Measurements from ENCODE around the gene LCN12.

LCN12 gene

DNA sequence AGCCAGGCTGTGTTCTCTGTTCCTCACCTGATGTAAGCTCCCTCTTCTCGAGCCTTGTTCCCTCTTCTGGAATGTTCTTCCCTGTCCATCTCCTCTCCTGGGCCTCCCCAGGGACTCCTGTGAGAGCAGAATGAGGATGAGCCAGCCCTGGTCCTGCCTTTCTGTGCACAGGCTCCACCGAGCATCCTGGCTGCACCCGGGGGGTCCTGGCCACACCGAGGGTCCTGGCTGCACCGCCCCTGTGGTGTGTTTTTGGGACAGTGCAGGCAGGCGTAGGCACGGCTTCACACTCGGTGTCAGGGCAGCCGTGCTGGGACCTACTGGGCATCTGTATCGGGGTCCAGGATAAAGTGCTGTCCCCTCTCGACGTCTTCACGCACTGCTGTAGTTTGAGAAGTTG, 25.3 kb upstream of the LCN12 start:
- FAIRE-seq (no peak), DNase-seq (ENCODE audit: low spot score) (no peak)

DNA sequence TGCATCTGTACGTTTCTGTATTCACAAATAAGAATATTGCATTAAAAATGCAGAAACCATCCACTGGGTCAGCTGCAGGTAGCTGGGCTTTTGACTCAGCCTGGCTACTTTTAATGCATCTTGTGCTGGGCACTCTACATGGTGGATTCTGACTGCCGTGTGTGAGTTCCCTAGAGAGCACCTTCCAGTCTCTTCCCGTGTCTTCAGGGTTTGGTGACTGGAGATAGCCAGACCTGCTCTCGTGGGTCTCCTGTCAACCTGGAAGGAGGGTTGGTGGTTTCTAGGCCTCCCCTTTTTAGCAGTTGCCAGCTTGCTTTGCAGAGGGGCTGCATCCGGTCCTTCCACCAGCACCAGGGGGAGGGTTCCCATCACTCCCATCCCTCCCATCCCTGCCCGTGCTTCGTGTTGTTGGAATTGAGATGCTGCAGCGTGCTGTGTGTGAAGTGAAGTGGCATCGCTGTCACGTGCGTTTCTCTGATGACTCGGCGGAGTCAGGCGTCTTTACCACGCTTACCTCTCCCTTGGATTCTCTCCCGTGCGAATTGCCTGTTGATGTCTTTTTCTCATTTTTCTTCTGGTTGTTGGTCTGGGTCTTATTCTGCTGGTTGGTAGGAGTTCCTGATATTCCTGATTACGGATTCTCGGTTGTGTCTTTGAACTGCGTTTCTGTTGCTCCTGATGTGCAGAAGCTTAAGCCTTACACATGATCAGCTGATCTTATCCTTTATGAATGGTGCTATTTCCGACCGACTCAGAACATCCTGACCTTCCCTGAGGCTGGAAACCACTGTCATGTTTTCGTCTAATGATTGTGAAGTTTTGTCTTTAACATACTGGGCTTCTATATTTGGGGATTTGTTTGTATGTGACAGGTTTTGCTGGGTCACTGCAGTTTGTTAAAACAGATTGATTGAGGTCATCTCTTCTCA, 24.5 kb upstream of the LCN12 start:
- FAIRE-seq, result no peak

DNA sequence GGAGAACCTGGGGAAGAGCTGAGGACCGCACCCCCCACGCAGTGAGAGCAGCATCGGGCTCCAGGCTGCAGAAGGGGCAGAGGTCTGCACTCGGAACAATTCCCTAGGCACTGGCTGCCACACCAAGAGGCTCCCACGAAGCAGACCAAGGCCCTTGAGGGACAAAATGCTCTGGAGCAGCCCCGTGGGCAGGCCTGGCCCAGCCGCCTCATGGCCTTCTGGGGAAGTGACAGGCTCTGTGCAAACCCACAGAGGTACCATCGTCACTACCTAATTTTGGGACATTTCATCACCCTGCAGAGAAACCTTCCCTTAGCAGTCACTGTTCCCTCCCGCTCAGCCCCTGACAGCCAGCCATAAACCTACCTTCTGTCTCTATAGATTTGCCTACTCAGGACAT, 23.5 kb upstream of the LCN12 start:
- DNase-seq (ENCODE audit: low spot score) (no peak), FAIRE-seq (no peak)

More for the DNA sequence above, 24.5 kb upstream of the LCN12 start:
- DNase-seq (ENCODE audit: low spot score), result no peak

DNA sequence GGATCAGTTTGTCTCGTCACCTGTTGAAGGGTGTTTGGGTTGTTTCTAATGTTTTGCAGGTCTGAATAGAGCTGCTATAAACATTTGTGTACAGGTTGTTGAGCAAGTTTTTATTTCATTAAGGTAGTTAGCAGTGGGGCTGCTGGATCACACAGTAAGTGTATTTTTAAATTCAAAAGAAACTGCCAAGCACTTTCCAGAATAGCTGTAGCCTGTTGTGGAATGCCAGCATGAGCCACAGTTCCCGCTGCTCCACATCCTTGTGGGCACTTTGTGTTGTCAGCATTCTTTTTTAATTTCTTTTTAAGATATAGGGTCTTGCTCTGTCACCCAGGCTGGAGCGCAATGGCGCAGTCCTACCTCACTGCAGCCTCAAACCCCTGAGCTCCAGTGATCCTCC, 22.1 kb upstream of the LCN12 start:
- DNase-seq (ENCODE audit: low spot score) (no peak), FAIRE-seq (no peak)

DNA sequence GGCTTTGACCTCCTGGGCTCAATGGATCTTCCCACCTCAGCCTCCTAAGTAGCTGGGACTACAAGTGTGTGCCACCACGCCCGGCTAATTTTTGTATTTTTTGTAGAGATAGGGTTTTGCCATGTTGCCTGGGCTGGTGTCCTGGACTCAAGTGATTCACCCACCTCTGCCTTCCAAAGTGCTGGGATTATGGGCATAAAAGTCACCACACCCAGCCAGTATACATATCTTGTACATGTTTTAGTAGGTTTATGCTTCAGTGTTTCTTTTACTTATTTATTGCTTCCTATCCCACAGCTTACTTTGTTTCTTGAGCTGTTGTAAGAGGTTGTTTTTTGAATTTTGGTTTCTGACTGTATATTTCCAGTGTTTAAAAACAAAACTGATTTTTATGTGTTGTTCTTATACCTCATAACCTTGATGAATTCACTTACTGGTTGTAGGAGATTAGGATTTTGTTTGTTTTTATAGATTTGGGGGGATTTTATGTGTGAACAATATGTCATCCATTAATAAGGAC, 20.4 kb upstream of the LCN12 start:
- FAIRE-seq (no peak), DNase-seq (ENCODE audit: low spot score) (no peak)

DNA sequence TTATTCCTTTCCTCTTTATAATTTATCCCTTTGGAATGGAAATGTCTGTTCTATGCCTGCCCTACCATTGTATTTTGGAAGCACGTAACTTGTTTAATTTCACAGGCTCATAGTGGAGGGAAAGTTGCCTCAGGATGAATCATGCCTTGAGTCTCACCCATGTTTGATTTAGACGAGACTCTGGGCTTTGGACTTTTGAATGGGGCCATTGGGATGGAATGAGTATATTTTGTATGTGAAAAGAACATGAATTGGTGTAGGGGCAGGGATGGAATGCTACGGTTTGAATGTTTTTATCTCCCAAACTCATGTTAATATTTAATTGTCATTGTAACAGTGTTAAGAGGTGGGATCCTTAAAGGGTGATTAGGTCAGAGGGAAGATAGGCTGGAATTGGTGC, 17.8 kb upstream of the LCN12 start:
- DNase-seq (ENCODE audit: low spot score), result no peak
- FAIRE-seq, result no peak

DNA sequence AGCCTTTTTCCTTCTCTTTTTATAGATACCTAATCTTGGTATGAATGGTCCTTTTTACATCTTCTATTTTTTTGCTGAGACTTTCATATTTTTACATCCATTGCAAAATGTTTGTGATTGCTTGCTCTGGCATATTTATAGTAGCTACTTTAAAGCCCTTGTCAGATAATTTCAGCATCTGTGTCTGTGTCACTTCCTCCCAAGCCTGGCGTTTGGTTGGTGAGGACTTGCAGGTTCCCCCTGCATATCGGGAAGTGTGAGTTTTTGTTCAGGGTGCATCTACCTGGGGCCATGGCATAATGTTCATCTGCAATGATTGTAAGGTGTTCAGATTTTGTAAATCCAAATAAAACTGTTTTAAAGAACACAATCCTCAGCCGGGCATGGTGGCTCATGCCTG, 16.4 kb upstream of the LCN12 start:
- FAIRE-seq (no peak), DNase-seq (ENCODE audit: low spot score) (no peak)

DNA sequence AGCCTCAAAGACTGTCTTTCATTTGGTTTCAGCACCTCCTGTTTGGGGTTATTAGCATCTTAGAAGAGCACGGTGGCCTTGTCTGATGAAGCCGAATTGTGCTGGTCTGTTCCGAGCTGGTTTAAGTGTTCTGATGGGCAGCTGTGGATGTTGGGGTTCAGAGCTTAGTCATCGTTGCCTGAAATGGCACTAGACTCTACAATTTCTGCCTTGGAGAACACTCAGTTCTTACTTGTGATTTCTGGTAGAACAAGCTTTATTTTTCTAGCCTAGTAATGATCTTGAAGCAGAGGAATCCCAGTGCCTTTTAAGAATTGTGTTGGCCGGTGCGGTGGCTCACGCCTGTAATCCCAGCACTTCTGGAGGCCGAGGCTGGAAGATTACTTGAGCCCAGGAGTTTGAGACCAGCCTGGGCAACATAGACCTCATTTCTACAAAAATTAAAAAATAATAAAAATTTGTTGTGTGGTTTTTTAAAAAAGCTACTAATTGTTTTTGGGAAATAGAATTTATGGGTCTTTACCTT, 15.4 kb upstream of the LCN12 start:
- no peak for FAIRE-seq
- DNase-seq (ENCODE audit: low spot score), result no peak

DNA sequence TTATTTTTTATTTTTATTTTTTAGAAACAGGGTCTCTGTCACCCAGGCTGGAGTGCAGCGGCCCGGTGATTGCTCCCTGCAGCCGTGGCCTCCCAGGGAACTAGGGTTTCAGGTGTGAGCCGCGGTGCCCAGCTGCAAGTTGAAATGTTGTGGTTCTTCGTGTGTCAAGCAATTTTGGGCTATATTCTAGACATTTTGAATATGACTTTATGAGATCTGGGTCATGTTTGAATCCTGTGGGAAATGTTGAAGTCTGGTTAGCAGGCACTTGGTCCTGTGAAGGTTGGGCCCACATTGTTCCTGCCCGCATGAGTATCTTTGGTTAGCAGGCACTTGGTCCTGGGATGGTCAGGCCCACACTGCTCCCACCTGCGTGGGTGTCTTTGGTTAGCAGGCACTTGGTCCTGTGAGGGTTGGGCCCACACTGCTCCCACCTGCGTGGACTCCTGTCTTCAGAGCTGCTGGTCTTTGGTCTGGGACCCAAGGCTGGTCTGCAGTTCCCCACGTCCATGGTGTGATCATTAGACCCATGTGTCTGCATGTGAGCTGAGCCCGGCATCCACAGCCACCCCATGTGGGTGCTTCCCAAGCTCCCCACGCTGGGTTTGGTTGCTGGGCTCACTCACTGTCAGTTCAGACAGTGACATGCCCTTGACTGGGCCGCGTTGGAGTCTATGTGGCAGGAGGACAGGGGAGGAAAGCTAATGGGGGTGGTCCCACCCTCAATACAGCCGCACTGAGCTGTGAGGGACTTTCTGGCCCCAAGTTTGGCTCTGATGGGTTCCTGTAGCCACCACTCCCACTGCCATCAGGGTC, 14.7 kb upstream of the LCN12 start:
- DNase-seq (ENCODE audit: low spot score) (no peak), FAIRE-seq (no peak)

DNA sequence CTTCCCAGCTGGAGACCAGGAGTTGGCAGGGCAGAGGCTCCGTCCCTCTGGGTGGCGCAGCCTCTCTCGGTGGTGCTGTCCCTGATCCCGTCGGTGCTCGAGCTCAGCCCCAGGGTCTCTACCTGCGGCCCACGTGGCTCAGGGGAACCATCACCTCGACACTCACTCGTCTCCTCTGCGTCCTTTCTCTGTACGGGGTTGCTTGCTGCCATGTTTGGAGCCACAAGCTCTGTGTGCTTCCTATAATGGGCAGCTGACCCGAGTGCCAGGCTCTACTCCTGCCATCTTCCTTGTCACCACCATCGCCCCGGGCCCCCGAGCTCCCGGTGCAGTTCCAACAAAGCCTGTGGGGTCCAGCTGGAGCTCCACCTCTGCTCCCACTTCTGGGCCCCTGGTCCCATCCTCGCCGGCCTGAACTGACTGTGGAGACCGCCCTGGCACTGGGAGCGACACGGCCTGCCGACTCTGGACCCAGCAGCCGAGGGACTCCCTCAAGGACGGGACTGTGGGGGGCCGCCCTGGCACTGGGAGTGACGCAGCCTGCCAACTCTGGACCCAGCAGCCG, 12.6 kb upstream of the LCN12 start:
- DNase-seq (ENCODE audit: low spot score), result no peak
- FAIRE-seq, result no peak

DNA sequence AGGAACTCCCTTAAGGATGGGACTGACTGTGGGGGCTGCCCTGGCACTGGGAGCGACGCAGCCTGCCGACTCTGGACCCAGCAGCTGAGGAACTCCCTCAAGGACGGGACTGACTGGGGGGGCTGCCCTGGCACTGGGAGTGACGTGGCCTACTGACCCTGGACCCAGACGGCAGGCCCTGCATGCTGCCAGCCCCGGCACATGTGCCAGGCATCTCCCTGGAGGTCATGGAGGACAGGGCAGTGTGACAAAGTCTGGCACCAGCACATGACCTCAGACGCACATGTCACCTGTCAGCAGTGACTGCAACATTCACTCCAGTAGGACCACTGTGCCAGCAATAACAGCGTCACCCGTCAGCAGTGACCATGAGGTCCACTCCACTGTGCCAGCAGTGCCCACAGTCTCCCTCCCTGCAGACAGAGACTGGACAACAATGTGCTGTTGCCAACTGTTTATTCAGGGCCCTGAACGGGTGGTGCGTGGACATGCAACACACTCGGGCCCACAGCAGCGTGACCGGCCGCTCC, 12.0 kb upstream of the LCN12 start:
- no peak for FAIRE-seq
- DNase-seq (ENCODE audit: low spot score), result no peak

DNA sequence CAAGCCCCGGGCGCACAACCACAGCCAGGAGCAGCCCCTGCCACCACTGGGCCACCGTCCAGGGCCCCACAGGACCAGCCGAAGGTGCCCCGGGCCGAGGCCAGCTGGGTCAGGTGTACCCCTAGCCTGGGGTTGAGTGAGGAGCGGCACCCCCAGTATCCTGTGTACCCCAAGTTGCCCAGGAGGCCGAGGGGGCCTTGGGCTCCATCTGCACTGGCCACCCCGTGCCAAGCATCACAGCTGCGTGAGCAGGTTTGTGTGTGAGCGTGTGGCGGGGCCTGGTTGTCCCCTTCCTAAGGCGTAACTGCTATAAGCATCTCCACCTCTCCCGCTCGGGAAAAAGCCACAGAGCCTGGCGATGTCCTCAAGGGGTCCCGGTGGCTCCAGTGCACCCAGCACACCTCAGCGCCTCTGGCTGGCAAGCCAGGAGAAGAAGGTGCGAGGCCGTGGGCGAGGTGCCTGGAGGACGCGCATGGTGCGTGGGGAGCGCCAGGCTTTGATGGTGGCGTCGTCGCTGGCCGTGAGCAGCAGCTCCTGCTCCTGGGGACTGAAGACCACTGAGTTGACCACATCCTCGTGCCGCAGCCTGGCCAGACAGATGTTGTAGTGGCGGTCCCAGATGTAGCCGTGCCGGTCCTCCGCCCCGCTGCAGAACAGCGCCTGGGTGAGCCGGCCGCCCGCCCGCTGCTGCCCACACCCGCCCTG, 11.4 kb upstream of the LCN12 start:
- DNase-seq (ENCODE audit: low spot score) (no peak), FAIRE-seq (no peak)

DNA sequence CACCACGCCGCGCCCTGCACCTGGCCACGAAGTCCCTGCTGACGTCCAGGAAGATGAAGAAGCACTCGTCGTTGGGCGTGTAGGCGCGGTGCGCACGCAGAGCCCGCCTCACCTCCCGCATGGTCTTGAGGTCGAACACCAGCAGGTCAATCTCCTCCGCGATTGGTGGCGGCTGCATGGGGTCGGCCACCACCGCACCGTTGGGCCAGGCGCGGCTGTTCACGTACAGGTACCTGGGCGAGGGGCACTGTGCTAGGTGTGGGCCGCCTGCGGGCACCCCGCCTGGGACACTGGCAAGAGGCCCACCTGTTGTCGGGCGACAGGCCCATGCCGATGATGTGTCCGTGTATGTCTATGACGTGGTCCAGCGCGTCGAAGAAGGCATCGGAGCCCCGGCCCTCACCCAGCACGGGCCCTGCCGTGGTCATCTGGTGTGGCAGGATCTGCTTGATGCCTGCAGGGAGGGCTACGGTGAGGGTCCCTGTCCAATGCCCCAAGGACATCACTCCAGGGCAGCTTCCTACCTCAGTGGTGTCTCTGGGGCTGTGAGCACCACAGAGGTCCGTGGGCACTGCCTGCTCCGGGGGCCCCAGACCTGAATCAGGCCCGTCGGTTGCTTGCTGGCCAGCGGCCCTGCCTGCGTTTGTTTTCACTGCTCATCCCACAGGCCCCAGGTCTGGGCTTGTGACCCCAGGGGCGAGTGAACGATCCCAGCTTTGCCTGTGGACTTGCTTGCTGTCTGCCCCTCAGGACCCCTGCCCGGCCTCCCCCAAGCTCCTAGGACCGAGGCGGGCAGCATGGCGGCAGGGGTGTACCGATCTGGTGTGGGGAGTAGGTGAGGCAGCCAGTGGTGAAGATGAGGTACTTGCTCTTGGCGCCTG, 10.6 kb upstream of the LCN12 start:
- DNase-seq (ENCODE audit: low spot score) (no peak), FAIRE-seq (no peak)

DNA sequence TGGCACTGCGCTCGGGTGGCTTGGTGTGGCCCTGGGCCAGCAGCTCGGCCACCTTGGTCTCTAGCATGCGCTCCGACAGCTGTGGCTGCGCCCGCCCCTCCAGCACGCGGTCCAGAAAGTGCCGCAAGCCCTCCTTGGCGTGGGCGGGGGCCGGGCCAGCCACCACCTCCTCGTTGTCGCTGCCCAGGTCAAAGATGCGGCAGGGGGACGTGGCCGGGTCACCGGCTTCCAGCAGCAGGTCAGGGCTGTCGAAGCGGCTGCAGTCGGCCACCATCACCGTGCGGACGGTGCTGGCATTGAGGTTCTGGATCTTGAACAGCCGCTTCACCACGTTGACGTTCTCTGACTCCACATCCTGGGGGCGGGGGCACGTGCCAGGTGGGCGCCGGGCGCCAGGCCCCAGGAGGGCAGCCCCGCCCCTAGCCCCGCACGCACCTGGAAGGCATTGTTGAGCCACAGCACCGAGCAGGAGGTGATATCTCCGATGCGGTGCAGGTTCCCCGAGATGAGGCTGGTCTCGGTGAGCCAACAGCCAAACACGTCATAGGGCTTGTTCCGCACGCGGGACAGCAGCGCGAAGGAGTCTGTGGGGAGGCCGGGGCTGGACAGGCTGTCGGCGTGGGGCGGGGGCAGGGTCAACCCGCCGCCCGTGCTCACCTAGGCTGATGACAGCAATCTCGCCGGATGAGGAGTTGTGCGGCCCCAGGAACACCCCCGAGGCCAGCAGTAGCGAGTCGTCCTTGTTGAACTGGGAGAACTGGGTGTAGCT, 9.8 kb upstream of the LCN12 start:
- DNase-seq (ENCODE audit: low spot score), result no peak
- no peak for FAIRE-seq

DNA sequence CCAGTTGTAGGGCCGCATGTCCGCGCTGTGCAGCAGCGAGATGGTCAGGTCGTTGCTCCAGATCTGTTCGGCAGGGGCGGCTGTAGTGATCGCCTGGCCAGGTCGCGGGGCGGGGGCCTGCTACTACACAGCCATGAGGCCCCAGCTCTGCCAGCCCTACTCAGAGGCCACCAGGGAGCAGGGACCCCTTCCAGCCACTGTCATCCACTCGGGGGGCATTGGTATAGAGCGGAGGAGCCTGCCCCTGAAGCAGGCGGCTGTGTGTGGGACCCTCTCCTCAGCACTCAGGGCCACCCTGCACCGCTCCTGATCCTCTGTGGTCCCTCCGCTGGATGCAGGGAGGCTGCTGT, 9.2 kb upstream of the LCN12 start:
- no peak for FAIRE-seq
- no peak for DNase-seq (ENCODE audit: low spot score)

DNA sequence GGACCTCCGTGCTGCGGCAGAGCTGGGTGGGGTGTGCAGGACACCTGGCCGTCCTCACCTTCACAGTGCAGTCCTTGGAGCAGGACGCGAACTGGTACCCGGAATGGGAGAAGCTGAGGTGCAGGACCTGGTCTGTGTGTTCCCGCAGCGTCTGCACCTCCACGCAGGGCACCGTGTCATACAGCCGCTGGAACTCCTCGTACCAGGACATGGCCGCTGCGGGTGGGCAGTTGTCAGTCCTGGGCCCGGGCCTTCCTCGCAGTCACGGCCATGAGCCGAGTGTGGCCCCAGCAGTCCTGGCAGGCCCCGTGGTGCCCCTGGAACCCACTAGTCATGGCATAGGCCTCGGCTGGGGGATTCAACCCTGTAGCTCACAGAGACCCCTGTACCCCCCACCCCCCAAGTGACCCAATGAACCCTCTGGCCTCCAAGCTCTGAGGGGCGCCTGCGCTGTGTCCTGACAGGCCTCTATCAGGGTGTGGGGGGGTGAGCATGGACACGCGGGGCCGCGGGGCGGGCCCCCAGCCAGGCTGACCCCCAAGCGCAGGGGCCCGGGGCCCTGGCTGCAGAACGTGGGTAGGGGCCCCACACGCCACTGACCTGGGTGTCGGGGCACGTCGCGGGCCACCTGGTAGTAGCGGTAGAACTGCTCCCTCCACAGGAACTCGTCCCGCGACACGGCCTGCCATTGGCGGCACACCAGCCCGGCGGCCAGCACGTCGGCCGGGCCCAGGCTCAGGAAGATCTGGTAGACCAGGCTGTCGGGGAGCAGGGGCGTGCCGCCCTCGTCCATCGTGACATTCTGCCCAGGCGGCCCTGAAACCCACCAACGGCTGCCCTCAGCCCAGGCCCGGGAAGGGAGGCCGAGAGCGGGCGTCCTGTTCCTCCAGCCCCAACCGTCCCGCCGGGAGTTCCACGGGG, 8.5 kb upstream of the LCN12 start:
- FAIRE-seq (no peak), DNase-seq (ENCODE audit: low spot score) (peak; percentile 23)

DNA sequence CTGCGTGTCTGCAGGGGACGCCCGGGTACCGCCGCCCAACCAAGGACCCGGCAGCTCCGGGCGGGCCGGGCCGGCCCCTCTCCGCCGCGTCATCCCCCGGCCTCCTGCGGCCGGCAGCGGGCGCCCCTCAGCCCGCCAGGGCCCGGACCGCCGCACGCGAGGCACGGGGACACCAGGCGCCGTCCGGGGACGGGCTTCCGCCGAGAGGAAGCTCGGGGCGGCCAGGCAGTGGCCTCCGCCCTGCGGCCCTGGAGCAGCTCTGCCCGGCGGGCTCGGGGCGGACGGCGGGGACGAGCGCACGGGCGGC, 7.9 kb upstream of the LCN12 start:
- FAIRE-seq, result no peak
- no peak for DNase-seq (ENCODE audit: low spot score)
